ENCODE data around the gene ANO2.

Gene ANO2

DNA sequence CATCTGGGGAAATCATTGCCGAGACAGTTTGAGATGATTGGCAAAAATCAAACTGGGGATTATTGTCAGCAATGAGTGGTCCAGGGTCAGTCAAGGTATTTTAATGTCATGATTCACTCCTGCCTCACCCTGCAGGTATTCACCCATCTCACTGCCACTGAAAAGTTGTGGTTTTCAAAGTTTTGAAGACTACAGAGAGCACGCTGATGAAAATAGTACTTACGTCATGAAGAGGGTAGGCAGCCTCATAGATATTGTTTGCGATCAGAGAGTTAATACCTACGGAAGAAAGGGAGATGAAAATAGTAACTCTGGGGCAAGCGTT lies 138.0 kb downstream of the ANO2 start:
- no peaks in the 10 kb centered on the region for H3K36me3 ChIP-seq (replicated peaks; ENCODE audit: low read depth, low read length)
- H3K27me3 ChIP-seq (ENCODE audit: low read depth, low read length): peaks cover 32% of the 10 kb centered on the region
- no peaks in the 10 kb centered on the region for H3K79me2 ChIP-seq (ENCODE audit: low read length)
- no peak overlapping the region for H3K9ac ChIP-seq (ENCODE audit: low read length)
- no peak overlapping the region for H3K4me3 ChIP-seq (ENCODE audit: low read length)
- no peaks in the 10 kb centered on the region for H3K9me3 ChIP-seq (ENCODE audit: insufficient read depth, low read length)
- no peak overlapping the region for H2AFZ ChIP-seq (ENCODE audit: low read depth, low read length)
- no peak for TF ChIP-seq EZH2phosphoT487 (IDR thresholded peaks at IDR 0.05; ENCODE audit: low read depth)
- TF ChIP-seq, protein P1, sequence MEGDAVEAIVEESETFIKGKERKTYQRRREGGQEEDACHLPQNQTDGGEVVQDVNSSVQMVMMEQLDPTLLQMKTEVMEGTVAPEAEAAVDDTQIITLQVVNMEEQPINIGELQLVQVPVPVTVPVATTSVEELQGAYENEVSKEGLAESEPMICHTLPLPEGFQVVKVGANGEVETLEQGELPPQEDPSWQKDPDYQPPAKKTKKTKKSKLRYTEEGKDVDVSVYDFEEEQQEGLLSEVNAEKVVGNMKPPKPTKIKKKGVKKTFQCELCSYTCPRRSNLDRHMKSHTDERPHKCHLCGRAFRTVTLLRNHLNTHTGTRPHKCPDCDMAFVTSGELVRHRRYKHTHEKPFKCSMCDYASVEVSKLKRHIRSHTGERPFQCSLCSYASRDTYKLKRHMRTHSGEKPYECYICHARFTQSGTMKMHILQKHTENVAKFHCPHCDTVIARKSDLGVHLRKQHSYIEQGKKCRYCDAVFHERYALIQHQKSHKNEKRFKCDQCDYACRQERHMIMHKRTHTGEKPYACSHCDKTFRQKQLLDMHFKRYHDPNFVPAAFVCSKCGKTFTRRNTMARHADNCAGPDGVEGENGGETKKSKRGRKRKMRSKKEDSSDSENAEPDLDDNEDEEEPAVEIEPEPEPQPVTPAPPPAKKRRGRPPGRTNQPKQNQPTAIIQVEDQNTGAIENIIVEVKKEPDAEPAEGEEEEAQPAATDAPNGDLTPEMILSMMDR (IDR thresholded peaks at IDR 0.05; ENCODE audit: low read depth, low read length): no peak
- H3K27ac ChIP-seq (ENCODE audit: low read length): no peak overlapping the region
- H3K4me2 ChIP-seq (ENCODE audit: low read length): no peak overlapping the region
- no peaks in the 10 kb centered on the region for H3K4me1 ChIP-seq (ENCODE audit: low read length)
- no peaks in the 10 kb centered on the region for H4K20me1 ChIP-seq (ENCODE audit: insufficient read depth, low read length)

DNA sequence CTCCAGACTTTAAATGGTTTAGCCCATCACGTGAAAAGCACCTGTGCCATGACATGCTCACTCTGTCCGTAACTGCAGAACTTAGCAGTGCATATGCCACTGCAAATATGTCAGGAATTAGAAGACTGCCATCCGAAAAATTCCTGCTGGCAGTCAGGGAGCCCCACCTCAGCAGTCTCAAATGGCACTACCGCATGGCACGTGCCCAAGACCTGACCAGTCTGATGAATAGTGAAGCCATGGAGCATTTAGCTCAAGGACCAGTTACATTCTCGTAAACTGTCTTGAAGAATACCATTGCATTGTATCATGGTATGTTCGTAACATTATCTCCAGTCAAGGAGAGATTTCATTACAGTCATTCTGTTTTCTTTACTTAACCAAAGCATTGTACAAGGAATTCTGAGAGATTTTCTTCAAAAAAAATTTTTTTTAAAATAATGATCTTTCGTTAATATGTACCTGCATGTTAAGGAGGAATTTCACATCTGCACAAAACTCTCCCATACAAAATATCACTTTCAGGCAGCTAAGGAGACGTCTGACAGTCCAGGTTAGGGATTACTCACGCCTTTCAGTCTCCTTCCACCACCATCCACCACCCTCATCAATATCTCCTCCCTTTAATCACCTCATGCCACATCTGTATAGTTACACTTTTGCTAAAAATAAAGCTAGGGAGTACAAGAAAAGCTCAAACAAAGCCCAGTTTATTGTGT lies 138.5 kb downstream of the ANO2 start:
- no peak overlapping the region for H3K27ac ChIP-seq (ENCODE audit: low read length)
- no peak overlapping the region for H2AFZ ChIP-seq (ENCODE audit: low read depth, low read length)
- no peak overlapping the region for H3K9ac ChIP-seq (ENCODE audit: low read length)
- no peaks in the 10 kb centered on the region for H3K36me3 ChIP-seq (replicated peaks; ENCODE audit: low read depth, low read length)
- H3K4me1 ChIP-seq (ENCODE audit: low read length): no peaks in the 10 kb centered on the region
- H4K20me1 ChIP-seq (ENCODE audit: insufficient read depth, low read length): no peaks in the 10 kb centered on the region
- H3K9me3 ChIP-seq (ENCODE audit: insufficient read depth, low read length): no peaks in the 10 kb centered on the region
- peaks cover 36% of the 10 kb centered on the region for H3K27me3 ChIP-seq (ENCODE audit: low read depth, low read length)
- no peak overlapping the region for H3K4me2 ChIP-seq (ENCODE audit: low read length)
- H3K79me2 ChIP-seq (ENCODE audit: low read length): no peaks in the 10 kb centered on the region
- TF ChIP-seq, protein P1 (IDR thresholded peaks at IDR 0.05; ENCODE audit: low read depth, low read length): no peak
- TF ChIP-seq EZH2phosphoT487 (IDR thresholded peaks at IDR 0.05; ENCODE audit: low read depth): no peak
- no peak overlapping the region for H3K4me3 ChIP-seq (ENCODE audit: low read length)

DNA sequence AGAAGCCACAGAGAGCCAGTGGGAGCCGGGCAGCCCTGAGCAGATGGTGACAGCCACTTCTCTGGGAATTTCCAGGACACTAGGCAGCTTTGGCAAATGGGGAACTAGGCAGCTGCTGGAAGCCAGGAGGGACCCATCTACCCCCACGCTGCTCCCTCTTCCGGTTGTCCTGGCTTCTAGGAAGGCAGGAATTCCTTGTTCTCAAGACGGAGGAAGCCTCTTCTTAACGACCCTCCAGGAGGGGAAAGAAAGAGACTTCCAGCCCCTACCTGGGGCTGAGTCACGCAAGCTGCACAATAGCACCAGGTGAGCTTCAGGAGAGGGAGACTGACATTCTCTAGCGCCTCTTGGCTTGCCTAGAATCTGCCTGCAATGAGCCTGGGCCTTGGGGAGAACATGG lies 141.5 kb downstream of the ANO2 start:
- H3K27me3 ChIP-seq (ENCODE audit: low read depth, low read length): peaks cover 42% of the 10 kb centered on the region
- H2AFZ ChIP-seq (ENCODE audit: low read depth, low read length): no peak overlapping the region
- no peaks in the 10 kb centered on the region for H3K79me2 ChIP-seq (ENCODE audit: low read length)
- no peak overlapping the region for H3K9ac ChIP-seq (ENCODE audit: low read length)
- H3K27ac ChIP-seq (ENCODE audit: low read length): no peak overlapping the region
- no peaks in the 10 kb centered on the region for H3K4me1 ChIP-seq (ENCODE audit: low read length)
- TF ChIP-seq, protein P1 (IDR thresholded peaks at IDR 0.05; ENCODE audit: low read depth, low read length): no peak
- TF ChIP-seq EZH2phosphoT487 (IDR thresholded peaks at IDR 0.05; ENCODE audit: low read depth): no peak
- no peak overlapping the region for H3K4me3 ChIP-seq (ENCODE audit: low read length)
- no peak overlapping the region for H3K4me2 ChIP-seq (ENCODE audit: low read length)
- no peaks in the 10 kb centered on the region for H3K36me3 ChIP-seq (replicated peaks; ENCODE audit: low read depth, low read length)
- no peaks in the 10 kb centered on the region for H4K20me1 ChIP-seq (ENCODE audit: insufficient read depth, low read length)
- no peaks in the 10 kb centered on the region for H3K9me3 ChIP-seq (ENCODE audit: insufficient read depth, low read length)

DNA sequence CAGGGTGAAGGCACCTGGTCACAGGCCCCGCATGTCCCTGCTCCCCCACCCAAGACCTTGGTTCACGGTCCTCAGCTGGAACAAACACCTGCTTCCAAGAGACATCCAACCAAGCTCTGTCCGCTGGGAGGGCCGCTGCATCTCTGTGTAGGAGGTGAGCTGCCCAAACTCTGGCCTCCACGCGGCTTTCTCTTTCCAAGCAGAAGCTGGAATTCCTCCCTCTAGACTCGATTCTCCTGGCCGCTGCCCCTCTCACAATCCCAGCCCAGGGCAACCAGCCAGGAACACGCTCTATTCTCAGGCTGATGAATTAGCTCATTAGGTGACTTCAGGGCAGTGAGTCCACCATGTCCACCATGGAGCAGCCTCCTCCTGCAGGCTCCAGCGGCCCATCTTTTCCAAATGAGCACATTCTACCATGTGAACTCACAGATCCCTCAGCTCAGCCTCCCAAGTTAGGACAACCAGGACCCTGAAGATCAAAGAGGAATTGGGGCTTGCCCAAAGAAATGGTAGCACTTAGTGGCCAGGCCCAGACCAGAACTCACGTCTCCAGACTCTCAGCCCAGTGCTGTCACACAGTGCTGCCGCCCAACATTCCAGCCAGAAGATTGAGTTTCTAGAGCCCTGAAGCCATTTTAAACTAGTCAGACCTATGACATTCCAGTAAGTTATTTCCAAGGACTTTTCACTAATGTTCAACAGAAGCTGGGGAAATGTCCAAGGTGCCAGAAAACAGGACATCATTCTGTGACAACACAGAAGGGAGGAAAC lies 146.6 kb downstream of the ANO2 start:
- Histone ChIP-seq H3K4me1 (ENCODE audit: low read length) (no peaks in the 10 kb centered on the region), H3K9ac (ENCODE audit: low read length) (no peak overlapping the region), H3K27me3 (ENCODE audit: low read depth, low read length) (peaks cover 28% of the 10 kb centered on the region), H4K20me1 (ENCODE audit: insufficient read depth, low read length) (no peaks in the 10 kb centered on the region), H3K4me3 (ENCODE audit: low read length) (no peak overlapping the region), H3K36me3 (replicated peaks; ENCODE audit: low read depth, low read length) (no peaks in the 10 kb centered on the region), H2AFZ (ENCODE audit: low read depth, low read length) (no peak overlapping the region), H3K79me2 (ENCODE audit: low read length) (no peaks in the 10 kb centered on the region), H3K27ac (ENCODE audit: low read length) (no peak overlapping the region), H3K4me2 (ENCODE audit: low read length) (no peak overlapping the region), H3K9me3 (ENCODE audit: insufficient read depth, low read length) (no peaks in the 10 kb centered on the region)
- no peak for TF ChIP-seq EZH2phosphoT487 (IDR thresholded peaks at IDR 0.05; ENCODE audit: low read depth)
- TF ChIP-seq, protein P1 (IDR thresholded peaks at IDR 0.05; ENCODE audit: low read depth, low read length): no peak
